DOHH2 (cell line): ENCODE measurements around the gene AKR1C4.

ENCODE experiments used
- H3F3A ChIP-seq: fragments of 200-600 bp; sonication (generic), shearing (Covaris generic); 2 replicates; pipeline ENCODE4 v1.6.0; 2016; ENCODE audit warnings: antibody characterized with exemption, mild to moderate bottlenecking; ENCODE audit not compliant: control insufficient read depth, insufficient read depth
- H3K27ac ChIP-seq: fragments of 200-600 bp; sonication (generic); 2 replicates; pipeline ENCODE4 v1.5.1; 2014; ENCODE audit warnings: low read depth, mild to moderate bottlenecking, low read length, moderate library complexity
- H3K27me3 ChIP-seq: fragments of 200-600 bp; sonication (generic); 2 replicates; pipeline ENCODE4 v1.6.1; 2014; ENCODE audit warnings: mild to moderate bottlenecking, low read length, mixed read lengths; ENCODE audit not compliant: control insufficient read depth
- H3K36me3 ChIP-seq: fragments of 200-600 bp; sonication (generic); 2 replicates; pipeline ENCODE4 v1.6.1; 2014; ENCODE audit warnings: mild to moderate bottlenecking, low read length, moderate library complexity, mixed read lengths; ENCODE audit not compliant: control insufficient read depth
- H3K4me1 ChIP-seq: fragments of 200-600 bp; sonication (generic); 2 replicates; pipeline ENCODE4 v1.6.1; 2014; ENCODE audit warnings: mild to moderate bottlenecking, low read length, mixed read lengths; ENCODE audit not compliant: control insufficient read depth
- H3K4me2 ChIP-seq: fragments of 200-600 bp; sonication (generic); 2 replicates; pipeline ENCODE4 v1.6.0; 2014; ENCODE audit warnings: mild to moderate bottlenecking, low read length, moderate library complexity
- H3K4me3 ChIP-seq: fragments of 200-600 bp; sonication (generic); 2 replicates; pipeline ENCODE4 v1.5.1; 2014; ENCODE audit warnings: mild to moderate bottlenecking, low read length, mixed read lengths
- H3K79me2 ChIP-seq: fragments of 200-600 bp; sonication (generic); 2 replicates; pipeline ENCODE4 v1.6.1; 2014; ENCODE audit warnings: mild to moderate bottlenecking, low read length, mixed read lengths; ENCODE audit not compliant: control insufficient read depth
- H3K9me2 ChIP-seq: fragments of 200-600 bp; sonication (generic); replicated peaks from 2 replicates; pipeline ENCODE4 v1.6.1; 2014; ENCODE audit warnings: mild to moderate bottlenecking, low read length, mixed read lengths; ENCODE audit not compliant: control insufficient read depth
- H3K9me3 ChIP-seq: fragments of 200-600 bp; sonication (generic); 2 replicates; pipeline ENCODE4 v1.6.1; 2014; ENCODE audit warnings: antibody characterized with exemption, low read length, mixed read lengths; ENCODE audit not compliant: control insufficient read depth, insufficient read depth
- H4K20me1 ChIP-seq: fragments of 200-600 bp; sonication (generic); 2 replicates; pipeline ENCODE4 v1.6.0; 2014; ENCODE audit warnings: low read depth, mild to moderate bottlenecking, antibody characterized with exemption, low read length, moderate library complexity; ENCODE audit not compliant: control insufficient read depth, insufficient read depth
- CTCF ChIP-seq: fragments of 200-600 bp; sonication (generic); IDR thresholded peaks from one replicate; pipeline ENCODE4 v1.5.1; 2014; ENCODE audit warnings: antibody characterized with exemption, mild to moderate bottlenecking, low read depth, low read length; ENCODE audit not compliant: poor library complexity, severe bottlenecking
- EZH2phosphoT487 ChIP-seq: fragments of 200-600 bp; sonication (generic); IDR thresholded peaks from 2 replicates; pipeline ENCODE4 v1.6.1; 2017; ENCODE audit warnings: borderline replicate concordance, mild to moderate bottlenecking, antibody characterized with exemption, low read length, moderate library complexity, mixed read lengths

AKR1C4 gene

DNA sequence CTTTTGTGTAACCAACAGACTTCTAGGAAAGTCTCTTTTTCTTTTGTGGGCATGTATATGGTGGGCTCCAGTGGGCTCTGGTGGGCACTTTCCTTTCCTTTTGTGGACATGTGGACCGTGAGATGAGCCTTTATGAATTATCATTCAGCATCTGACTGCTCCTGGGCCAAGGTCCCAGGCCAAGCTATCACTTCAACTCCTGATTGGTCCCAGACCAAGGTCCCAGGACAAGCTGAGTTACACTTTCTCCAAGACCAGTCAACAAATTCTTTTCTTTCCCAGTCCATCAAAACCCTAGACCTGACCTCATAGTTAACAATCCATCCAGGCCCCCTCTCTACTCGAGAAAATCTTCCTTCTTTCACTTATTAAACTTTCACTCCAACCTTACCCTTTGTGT, 12.7 kb upstream of the AKR1C4 start:
- Histone ChIP-seq H3K36me3 (no peaks in the 10 kb centered on the region), H3K4me1 (no peaks in the 10 kb centered on the region), H3F3A (no peaks in the 10 kb centered on the region), H3K9me2 (no peaks in the 10 kb centered on the region), H3K4me2 (no peak overlapping the region), H3K27ac (no peak overlapping the region), H4K20me1 (no peaks in the 10 kb centered on the region), H3K27me3 (no peaks in the 10 kb centered on the region), H3K9me3 (no peaks in the 10 kb centered on the region), H3K79me2 (no peaks in the 10 kb centered on the region), H3K4me3 (no peak overlapping the region)
- TF ChIP-seq EZH2phosphoT487 (no peak), CTCF (no peak)

DNA sequence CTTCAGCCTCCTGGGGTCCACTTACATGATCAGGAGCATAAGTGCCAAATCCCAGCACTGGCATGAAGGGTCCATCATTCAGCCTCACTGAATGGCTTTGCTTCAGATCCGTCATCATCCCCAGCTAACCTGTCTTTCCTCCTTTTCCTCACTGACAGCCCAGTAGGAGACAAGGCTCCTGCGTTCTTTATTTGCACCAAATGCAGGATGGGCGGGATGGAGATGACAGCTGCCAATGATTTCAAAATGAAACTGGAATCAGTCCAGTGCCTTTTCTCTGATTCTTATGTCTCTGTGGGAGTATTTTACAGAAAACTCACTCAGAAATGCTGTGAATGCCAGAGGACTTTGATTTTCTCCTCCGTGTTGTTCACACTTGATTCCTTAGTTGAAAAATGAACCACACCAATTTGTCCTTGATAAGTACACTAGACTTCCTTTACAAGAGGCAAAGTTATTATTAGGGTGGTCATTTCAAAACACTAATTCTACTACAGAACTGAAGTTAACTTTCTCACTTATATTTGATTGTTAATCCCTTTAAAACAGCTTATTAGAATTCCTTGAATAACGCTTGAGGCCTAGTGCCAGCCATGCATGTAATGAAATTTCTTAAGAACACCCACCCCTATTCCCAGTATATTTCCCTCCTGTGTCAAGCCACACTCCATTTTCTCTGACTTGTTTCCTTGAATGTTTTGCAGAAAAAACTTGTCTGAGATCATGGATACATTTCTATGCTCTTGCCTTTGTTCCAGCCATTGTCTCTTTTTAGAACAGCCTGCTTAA, 11.5 kb upstream of the AKR1C4 start, which contains the start of gene AKR1C8:
AKR1C8 (minus strand) TSS at position 164 of the 789 bp plus-strand sequence; CDS start at position 118, 46 bp downstream.
- no peak within 1 kb of the TSS for H3K4me2 ChIP-seq
- H3K9me3 ChIP-seq: no peaks in the 10 kb centered on the region
- H3K4me1 ChIP-seq: no peaks in the 10 kb centered on the region
- H3K36me3 ChIP-seq: no peaks in the 10 kb centered on the region
- no peaks in the 10 kb centered on the region for H4K20me1 ChIP-seq
- no peaks in the 10 kb centered on the region for H3K79me2 ChIP-seq
- TF ChIP-seq CTCF (no peak), EZH2phosphoT487 (no peak)
- no peaks in the 10 kb centered on the region for H3K27me3 ChIP-seq
- H3K9me2 ChIP-seq: no peaks in the 10 kb centered on the region
- H3K27ac ChIP-seq: no peak within 1 kb of the TSS
- no peaks in the 10 kb centered on the region for H3F3A ChIP-seq
- H3K4me3 ChIP-seq: no peak within 1 kb of the TSS

DNA sequence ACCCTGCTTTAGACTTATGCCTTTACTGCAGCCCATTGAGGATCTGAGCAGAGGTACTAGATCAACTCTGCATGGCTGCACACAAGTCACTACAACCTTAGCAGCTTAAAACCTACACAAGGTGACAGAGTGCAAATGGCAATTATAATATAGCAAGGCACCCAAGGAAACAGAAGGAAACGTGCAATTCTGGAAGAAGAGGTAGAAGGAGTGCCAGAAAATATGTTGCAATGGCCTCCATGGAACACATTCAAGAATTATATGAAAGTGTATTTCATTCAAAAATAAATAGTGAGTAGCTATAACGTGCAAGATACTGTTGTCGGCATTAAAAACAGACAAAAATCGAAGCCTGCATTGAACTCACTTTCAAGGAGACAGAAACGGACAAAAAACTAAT, 8.8 kb upstream of the AKR1C4 start:
- Histone ChIP-seq H3K27me3 (no peaks in the 10 kb centered on the region), H4K20me1 (no peaks in the 10 kb centered on the region), H3K36me3 (no peaks in the 10 kb centered on the region), H3K9me3 (no peaks in the 10 kb centered on the region), H3F3A (no peaks in the 10 kb centered on the region), H3K79me2 (no peaks in the 10 kb centered on the region), H3K4me2 (no peak overlapping the region), H3K4me3 (no peak overlapping the region), H3K9me2 (no peaks in the 10 kb centered on the region), H3K4me1 (no peaks in the 10 kb centered on the region), H3K27ac (no peak overlapping the region)
- TF ChIP-seq CTCF: no peak
- TF ChIP-seq EZH2phosphoT487: no peak
